ENCODE results near the gene KRT86.
A peak's percentile ranks its signal among the peaks of the same experiment; 100 is the strongest.
"Not testable (repeated sequence)": the region's sequence is repeated elsewhere in the genome, so short reads cannot be mapped to it uniquely, and the experiment has no call there.

Gene KRT86

DNA sequence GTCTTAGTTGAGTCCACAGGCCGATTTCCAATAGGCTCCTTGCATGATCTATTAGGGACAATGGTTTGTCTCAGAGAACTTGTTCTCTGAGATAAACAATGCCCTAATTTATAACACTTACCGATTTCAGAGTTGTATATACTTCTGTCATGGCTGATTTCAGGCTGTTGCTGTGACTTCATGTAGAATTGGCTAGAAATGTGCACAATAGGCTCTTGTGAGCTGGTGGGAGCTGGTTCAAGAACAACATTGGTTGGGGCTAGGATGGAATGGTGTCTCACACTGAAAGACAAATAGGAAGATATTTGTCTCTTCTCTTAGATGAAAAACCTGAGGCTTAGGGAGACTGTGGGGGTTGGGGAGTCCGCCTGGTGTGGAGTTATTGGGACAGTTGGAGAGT is 6.7 kb upstream of the KRT86 start:
- DNase-seq (ENCODE audit: low read depth), result no peak

- DNase-seq (ENCODE audit: low read depth), result no peak
These were observed 6.2 kb upstream of the KRT86 start for GRCh38 chr12:52268212-52268611.

GRCh38 chr12:52270541-52271070 is 3.8 kb upstream of the KRT86 start:
- no peak for DNase-seq (ENCODE audit: low read depth)

DNA sequence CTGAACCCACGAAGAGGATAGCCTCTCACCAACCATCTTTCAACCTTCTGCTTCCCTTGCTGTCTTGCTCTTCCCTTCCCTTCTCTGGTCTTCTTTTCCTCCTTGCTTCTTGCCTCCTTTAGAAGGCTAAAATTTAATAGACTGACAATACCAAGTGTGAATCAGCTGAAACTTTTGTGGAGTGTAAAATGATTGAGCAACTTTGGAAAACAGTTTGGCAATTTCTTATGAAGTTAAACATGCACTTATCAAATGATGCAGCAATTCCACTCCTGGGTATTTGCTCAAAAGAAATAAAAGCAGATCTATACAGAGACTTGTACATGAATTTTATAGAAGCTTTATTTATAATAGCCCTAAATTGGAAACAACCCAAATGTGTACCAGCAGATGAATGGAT is 3.3 kb upstream of the KRT86 start:
- no peak for DNase-seq (ENCODE audit: low read depth)

DNA sequence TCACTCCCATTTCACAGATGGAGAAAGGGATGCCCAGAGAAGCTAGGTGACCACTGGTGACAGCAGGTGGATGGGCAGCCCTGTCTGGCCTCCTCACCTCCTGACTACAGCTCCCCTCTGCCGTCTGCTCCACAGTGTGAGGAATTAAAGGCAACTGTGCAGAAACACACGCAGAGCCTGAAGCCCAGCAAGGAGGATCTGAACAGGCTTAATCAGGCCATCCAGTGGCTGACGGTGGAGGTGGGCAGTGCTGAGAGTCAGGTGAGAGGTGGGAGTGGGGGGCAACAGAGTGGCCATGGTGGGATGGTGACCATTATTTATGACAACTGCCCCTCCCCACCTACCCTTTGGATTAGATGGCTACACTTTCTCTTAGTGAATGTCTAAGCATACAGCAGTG is 1.2 kb downstream of the KRT86 start:
- DNase-seq (ENCODE audit: low read depth), result no peak

DNA sequence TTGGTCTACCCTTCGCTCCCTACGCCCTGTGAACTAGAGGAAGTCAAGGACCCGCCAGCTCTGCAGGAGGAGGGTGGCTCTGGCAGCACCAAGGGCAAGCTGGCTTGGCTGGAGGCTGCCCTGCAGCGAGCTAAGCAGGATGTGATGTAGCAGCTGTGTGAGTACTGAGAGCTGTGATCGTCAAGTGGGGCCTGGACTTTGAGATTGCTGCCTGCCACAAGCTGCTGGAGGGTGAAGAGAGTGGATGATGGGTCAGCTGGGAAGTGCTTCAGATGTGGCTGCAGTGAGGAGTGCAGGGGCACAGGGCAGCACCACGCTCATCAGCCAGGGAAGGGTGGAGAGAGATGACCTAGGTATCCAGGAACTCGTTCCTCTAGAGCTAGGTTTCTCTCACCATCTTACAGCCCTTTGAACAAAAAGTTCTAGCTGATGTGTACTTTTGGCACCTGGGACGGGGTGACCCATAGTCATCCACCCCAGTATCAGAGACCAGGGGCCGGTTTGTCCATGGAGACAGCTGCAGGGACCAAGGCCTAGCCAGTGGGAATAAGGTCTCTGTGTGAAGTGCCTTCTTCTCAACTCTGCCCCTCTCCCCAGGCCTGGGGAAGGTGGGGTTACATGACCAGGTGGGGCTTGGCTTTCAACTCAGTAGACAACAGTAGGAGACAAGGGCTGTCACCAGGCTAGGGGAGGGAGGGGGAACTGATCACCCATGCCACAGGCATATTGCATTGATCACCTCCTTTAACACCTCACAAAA is 3.2 kb downstream of the KRT86 start:
- DNase-seq (ENCODE audit: low read depth), result no peak

DNA sequence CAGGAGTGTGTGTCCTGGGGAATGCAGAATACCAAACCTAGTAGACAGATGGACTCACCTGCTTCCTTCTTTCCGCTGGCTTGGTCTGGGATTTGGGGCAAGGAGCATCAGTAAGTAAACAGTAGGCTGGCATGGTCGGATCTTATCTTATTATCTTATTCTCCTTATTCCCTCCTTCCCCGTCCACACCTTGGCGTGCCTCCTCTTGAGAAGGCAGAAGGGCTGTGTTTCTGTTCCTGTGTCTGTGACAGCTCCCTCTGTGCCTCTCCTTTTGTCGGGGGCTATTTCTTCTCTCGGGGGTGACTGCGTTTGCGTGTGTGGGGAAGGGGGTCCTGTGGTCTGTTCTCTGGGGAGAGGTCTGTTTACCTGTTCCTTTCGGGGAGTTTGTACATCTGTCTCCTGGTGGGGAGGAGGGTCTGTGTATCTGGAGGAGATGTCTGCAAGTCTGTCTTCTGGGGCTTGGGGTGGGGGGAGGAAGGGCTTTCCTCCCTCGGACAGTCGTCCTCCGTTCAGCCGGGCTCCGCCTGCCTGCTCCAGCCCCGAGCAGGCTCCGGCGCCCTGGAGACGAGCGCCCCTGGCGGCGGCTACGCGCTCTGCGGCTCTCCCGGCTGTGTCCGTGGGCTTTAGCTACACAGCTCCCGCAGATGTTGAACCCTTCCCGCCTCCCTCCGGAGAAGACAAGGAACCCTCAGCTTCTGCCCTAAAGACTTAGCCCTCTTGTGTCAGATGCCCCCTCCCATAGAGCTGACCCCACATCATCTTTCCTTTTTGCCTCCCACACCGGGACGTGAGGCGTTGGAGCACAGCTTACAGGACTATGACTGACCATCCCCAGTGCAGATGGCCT is 4.4 kb downstream of the KRT86 start:
- peak; percentile 77 for DNase-seq (ENCODE audit: low read depth)

- no peak for DNase-seq (ENCODE audit: low read depth)
These were observed 5.2 kb downstream of the KRT86 start for GRCh38 chr12:52279422-52280318.

DNA sequence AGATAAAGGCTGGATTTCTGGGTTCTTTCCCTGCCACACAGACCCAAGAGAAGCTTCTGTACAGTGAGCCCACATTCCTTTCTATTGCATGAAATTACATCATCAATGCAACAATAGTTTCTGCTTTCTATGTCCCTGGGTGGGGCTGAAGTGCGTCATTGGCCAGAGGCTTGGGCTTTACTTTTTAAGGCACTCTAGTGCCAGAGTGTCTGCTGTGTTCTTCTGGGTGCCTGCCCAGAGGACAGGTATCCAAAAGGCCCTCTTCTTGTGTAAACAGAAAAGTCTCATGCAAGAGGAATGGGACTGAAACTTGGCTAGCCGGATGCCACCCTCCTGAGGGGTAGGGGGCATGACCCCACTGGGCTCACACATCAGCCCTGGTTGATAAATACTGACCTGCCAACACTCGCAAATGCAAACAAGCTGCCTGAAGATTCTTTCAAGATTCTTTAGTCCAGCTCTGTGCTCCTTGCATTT is 5.9 kb downstream of the KRT86 start:
- DNase-seq (ENCODE audit: low read depth), result no peak

GRCh38 chr12:52280796-52281560 is 6.5 kb downstream of the KRT86 start:
- DNase-seq (ENCODE audit: low read depth), result no peak

DNA sequence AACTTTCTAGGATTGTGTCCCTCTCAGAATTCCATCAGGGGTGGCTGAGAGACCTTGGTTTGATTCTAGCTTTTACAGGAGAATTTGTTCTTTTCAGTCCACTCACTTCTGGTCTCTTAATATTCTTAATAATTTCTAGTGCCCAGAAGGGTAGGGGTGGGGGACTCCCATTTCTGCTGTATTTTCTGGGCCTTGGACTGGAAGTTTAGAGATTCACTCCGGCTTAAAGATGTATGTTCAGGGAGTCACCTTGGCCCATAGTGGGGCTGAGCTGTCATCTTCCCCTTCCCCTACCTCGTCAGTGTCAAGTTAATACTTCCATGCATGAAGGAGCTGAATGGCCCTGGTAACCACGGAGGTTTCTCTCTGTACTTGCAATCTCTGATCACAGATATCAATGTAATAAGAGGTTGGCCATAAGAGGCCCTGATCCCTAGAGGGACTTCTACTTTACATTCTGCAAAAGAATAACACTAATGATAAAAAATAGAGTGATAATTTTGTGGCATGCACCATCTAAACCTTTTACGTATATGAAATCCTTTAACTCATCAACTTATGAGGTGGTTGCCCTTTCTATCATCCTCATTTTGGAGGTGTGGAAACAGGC is 10.2 kb downstream of the KRT86 start:
- no peak for DNase-seq (ENCODE audit: low read depth)

DNA sequence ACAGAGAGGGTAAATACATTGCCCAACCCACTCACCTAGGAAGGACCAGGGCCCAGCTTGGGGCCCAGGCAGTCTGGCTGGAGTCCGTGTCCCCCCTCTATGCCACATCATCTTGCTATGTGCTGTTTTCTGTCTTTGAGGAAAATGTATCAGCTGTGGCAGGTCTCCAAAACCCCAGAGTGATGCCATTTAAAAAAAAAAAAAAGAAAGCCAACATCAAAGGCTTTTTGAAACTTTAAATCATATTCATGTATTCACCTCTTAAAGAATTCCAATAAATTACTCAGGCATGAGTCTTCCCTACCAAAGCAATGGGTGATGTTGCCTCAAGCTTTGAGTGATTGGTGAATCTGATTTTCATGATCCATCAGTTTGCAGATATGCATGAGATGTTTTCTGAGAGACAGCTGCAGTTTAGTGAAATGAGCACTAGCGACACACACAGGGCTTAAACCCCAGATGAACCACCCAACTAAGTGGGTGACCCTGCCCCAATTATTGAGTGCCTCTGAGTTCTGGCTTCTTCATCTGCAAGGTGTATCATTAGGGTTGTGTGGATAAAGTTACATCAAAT is 10.8 kb downstream of the KRT86 start:
- DNase-seq (ENCODE audit: low read depth), result no peak

DNA sequence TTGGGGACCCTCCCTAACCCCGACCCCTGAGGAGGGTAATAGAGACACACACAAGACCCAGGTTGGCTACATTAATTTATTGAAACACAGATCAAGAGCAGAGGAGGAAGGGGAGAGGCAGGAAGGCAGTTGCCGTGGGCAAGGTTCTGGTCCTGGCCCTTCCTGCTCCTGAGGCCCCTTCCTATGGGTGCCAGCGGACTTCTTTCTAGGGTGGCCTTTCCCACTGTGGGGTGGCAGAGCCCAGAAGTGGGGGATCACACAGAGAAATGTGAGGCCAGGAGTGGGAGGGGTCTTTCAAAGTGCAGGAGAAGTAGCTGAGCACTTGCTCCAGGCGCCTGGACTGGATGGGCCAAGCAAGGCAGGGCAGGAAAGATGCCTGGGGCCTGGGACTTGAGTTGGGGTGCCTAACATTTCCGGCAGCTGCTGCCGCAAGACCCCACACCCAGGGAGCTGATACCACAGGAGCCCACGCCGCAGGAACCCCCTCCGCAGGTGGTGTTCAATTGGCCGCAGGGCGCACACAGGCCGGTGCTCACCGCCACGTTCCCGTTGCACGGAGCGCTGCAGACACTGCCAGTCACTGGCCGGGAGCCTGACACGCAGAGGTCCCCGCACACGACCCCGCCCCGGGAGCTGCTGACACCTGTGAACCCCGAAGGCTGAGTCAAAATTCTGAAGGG is 11.5 kb downstream of the KRT86 start:
- no peak for DNase-seq (ENCODE audit: low read depth)

- DNase-seq (ENCODE audit: low read depth), result not testable (repeated sequence)
These were observed 12.7 kb downstream of the KRT86 start for GRCh38 chr12:52286857-52287785.

DNA sequence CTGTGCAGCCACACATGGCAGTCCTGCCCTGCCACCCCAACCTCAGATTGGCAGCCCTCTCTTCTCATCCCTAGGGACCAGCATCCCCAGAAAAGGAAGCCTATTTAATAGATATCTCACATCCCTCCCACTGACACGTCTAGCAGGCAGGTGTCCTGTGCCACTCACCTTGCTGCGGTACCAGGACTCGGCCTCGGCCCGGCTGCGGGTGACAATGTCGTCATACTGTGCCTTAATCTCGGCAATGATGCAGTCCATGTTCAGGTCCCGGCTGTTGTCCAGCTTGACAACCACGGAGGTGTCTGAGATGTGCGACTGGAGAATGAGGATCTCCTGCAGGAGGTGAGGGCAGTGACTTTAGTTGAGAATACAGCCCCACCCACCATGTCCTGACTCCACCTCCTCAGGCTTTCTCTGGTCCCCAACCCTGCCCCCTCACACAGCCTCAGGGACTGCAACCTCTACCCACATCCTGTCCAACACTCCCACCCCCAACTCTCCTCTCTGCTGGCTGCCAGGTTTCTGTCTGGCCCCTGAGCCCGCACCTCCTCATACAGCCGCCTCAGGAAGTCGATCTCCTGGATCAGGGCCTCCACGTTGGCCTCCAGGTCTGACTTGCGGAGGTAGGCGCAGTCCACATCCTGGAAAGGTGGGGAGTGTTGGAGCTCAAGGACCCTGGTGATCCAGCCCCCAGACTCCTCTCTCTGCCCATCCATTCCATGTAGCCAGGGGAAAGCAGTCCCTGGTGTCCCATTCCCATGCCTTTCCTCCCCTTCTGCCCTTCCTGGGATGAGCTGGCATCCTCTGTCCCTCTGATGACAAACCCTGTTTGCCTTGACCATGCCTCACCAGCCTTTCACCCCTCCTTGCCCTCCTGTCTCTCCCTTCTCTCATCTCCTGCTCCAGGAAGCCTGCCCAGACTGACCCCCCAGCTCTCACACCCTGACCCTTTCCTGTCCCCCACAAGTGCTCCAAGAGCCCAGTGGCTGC is 13.7 kb downstream of the KRT86 start:
- not testable (repeated sequence) for DNase-seq (ENCODE audit: low read depth)

- not testable (repeated sequence) for DNase-seq (ENCODE audit: low read depth)
These were observed 16.2 kb downstream of the KRT86 start for GRCh38 chr12:52290483-52291134.

All from activated T-cell treated with anti-CD3 and anti-CD28 coated beads for 48 hours (primary cell).